Testis (tissue), 3 donors: Measurements from ENCODE around the gene LRRC10. TPM values are rescaled to one million over a fixed set of nuclear protein-coding genes. Genes with fewer than 3 reads are reported as not detected.

Experiments used
- DNase-seq: peaks from one replicate; pipeline ENCODE4 v3.0.0-alpha.2; 2019
- H3K27ac ChIP-seq, 2 donors: fragments of 200-600 bp; sonication (generic); one replicate each; pipeline ENCODE4 v1.5.1; 2019
- H3K27me3 ChIP-seq: fragments of 200-600 bp; sonication (generic); one replicate; pipeline ENCODE4 v1.5.1; 2019
- H3K36me3 ChIP-seq: fragments of 200-600 bp; sonication (generic); one replicate; pipeline ENCODE4 v1.5.1; 2017; ENCODE audit warnings: low read depth; ENCODE audit errors: missing control alignments
- H3K4me1 ChIP-seq: fragments of 200-600 bp; sonication (generic); one replicate; pipeline ENCODE4 v1.5.1; 2019
- H3K4me3 ChIP-seq, 2 donors: fragments of 200-600 bp; sonication (generic); one replicate each; pipeline ENCODE4 v1.5.1; 2017 to 2019
- H3K9me3 ChIP-seq: fragments of 200-600 bp; sonication (generic); one replicate; pipeline ENCODE4 v1.5.1; 2017
- CTCF ChIP-seq, 3 experiments: fragments of 450-650 bp in 2 of 3; fragments of 200-600 bp in 1 of 3; sonication (generic) in 1 of 3; IDR thresholded peaks; one replicate each; pipeline ENCODE4 v1.5.1; 2016 to 2019; ENCODE audit warnings: antibody characterized with exemption in 3 of 3, mild to moderate bottlenecking in 2 of 3, moderate library complexity in 1 of 3
- POLR2A ChIP-seq: fragments of 450-650 bp; IDR thresholded peaks from one replicate; pipeline ENCODE4 v1.6.1; 2017; ENCODE audit warnings: antibody characterized with exemption, mild to moderate bottlenecking, moderate library complexity
- WGBS, 2 donors: methylation state at CpG; one replicate each; pipeline ENCODE4 v1.1.5; 2018; 5-methylcytosine and 5-hydroxymethylcytosine counted together
- intact Hi-C: fragments of 100-400 bp; cut with DNase I; formaldehyde crosslinking; loops from one replicate; pipeline ENCODE4 v1.15.1; 2023; ENCODE audit warnings: low total_unique reads
- polyA plus RNA-seq: library from polyadenylated mRNA; stranded (reverse); fragments of 350-450 nt; fragmentation: Illumina TruSeq; extraction: RNeasy Lipid Tissue Mini Kit (QIAGEN cat#74804); gene quantifications from one replicate; pipeline ENCODE4 v1.2.3, GENCODE V29; 2014; ENCODE audit warnings: low read depth, low replicate concordance; ENCODE audit not compliant: insufficient read depth
- total RNA-seq, 2 donors: library from RNA; depleted of rRNA; stranded (reverse); fragments of >200 nt; gene quantifications; one replicate each; pipeline ENCODE4 v1.2.3, GENCODE V29; 2016

LRRC10 gene
- total and polyA plus RNA-seq, 3 donors from 2014 or later: 0.12 TPM; not detected in 2

DNA sequence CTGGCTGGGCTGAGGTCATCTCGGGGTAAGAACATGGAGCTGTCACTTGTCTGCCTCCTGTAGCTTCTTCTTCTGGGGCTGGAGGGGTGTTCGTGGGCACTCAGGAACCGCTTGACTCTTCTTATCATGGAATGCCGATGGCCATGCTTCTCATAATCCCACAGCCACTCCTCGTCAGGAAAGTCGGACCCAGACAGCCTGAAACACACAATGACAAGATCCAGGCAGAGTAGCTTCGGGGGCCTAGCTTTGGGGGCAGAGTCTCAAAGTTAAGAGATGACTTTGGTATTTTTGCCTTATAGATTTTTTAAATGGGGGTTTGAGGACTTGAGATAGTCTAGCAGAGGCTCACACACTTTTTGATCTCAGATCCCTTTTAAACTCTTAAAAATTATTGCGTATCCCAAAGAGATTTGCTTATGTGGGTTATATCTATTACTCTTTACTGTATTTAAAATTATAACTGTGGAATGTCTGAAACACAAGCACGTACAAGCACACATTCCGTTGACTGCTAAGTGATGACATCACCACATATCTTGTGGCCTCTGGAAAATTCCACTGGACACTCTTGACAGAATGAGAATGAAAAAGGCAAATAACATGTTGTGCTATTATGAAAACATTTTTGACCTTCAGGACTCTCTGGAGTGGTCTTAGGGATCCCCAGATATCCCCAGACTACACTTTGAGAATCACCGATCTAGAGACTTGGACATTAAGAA, 45.1 kb upstream of the LRRC10 start:
- no peaks in the 10 kb centered on the region for H3K9me3 ChIP-seq
- no peak overlapping the region for H3K4me3 ChIP-seq
- WGBS, 2 donors: 72 to 74% methylated on average over 8 to 11 of the region's 11 CpGs
- TF ChIP-seq POLR2A: no peak
- no peak for TF ChIP-seq CTCF (IDR thresholded peaks at IDR 0.05)
- H3K4me1 ChIP-seq: no peaks in the 10 kb centered on the region
- intact Hi-C loops: no loop called here
- H3K27ac ChIP-seq: no peak overlapping the region
- H3K36me3 ChIP-seq: no peaks in the 10 kb centered on the region
- DNase-seq: no peak
- H3K27me3 ChIP-seq: no peaks in the 10 kb centered on the region

GRCh38 chr12:69653703-69654102, 43.0 kb upstream of the LRRC10 start:
- Histone ChIP-seq H3K4me3 (no peak overlapping the region), H3K9me3 (no peaks in the 10 kb centered on the region), H3K27ac (no peak overlapping the region), H3K36me3 (no peaks in the 10 kb centered on the region), H3K27me3 (no peaks in the 10 kb centered on the region), H3K4me1 (no peaks in the 10 kb centered on the region)
- intact Hi-C loops: no loop called here
- DNase-seq: no peak
- 95 to 96% methylated on average over 8 of the region's 8 CpGs for WGBS, 2 donors
- TF ChIP-seq POLR2A (no peak), CTCF (IDR thresholded peaks at IDR 0.05) (no peak)

GRCh38 chr12:69651922-69652321, 41.2 kb upstream of the LRRC10 start:
- no peaks in the 10 kb centered on the region for H3K36me3 ChIP-seq
- H3K27ac ChIP-seq: no peak overlapping the region
- H3K4me3 ChIP-seq: no peak overlapping the region
- DNase-seq: no peak
- H3K27me3 ChIP-seq: no peaks in the 10 kb centered on the region
- TF ChIP-seq CTCF (IDR thresholded peaks at IDR 0.05): no peak
- no peak for TF ChIP-seq POLR2A
- H3K4me1 ChIP-seq: no peaks in the 10 kb centered on the region
- H3K9me3 ChIP-seq: no peaks in the 10 kb centered on the region
- intact Hi-C loops: no loop called here
- 94 to 95% methylated on average over 3 of the region's 3 CpGs for WGBS, 2 donors

- Histone ChIP-seq H3K4me3 (no peak overlapping the region), H3K27ac (no peak overlapping the region), H3K9me3 (no peaks in the 10 kb centered on the region), H3K36me3 (no peaks in the 10 kb centered on the region), H3K27me3 (no peaks in the 10 kb centered on the region), H3K4me1 (no peaks in the 10 kb centered on the region)
- no peak for DNase-seq
- intact Hi-C loops: no loop called here
- TF ChIP-seq CTCF (IDR thresholded peaks at IDR 0.05) (no peak), POLR2A (no peak)
- WGBS, 2 donors: 69 to 71% methylated on average over 4 of the region's 4 CpGs
Observed at GRCh38 chr12:69649529-69649928, 38.8 kb upstream of the LRRC10 start.

GRCh38 chr12:69648476-69648875, 37.8 kb upstream of the LRRC10 start:
- Histone ChIP-seq H3K4me1 (no peaks in the 10 kb centered on the region), H3K36me3 (no peaks in the 10 kb centered on the region), H3K27me3 (no peaks in the 10 kb centered on the region), H3K9me3 (no peaks in the 10 kb centered on the region), H3K27ac (no peak overlapping the region), H3K4me3 (no peak overlapping the region)
- 86 to 92% methylated on average over 3 of the region's 3 CpGs for WGBS, 2 donors
- DNase-seq: no peak
- no peak for TF ChIP-seq CTCF (IDR thresholded peaks at IDR 0.05)
- TF ChIP-seq POLR2A: no peak
- intact Hi-C loops: no loop called here
